PC-9 (cell line): ENCODE data around the gene DUS2. TPM values are rescaled to one million over a fixed set of nuclear protein-coding genes. Genes with fewer than 3 reads are reported as not detected.
A peak's percentile ranks its signal among the peaks of the same experiment; 100 is the strongest.

Experiments
- BruUV-seq: library from RNA; stranded (reverse); fragments of 400-500 nt; replicated peaks from 2 replicates; lab custom pipeline; 2021; lab: Mats Ljungman, UMichigan
- CTCF ChIA-PET: fragments of 300-600 bp; sonication (Branson Sonifier 250); formaldehyde crosslinking; loops from one replicate; lab custom pipeline; 2022; ENCODE audit warnings: antibody characterized with exemption; lab: Charles Lee
- POLR2A ChIA-PET: fragments of 300-600 bp; sonication (Branson Sonifier 250); formaldehyde crosslinking; loops from one replicate; lab custom pipeline; 2022; ENCODE audit warnings: antibody characterized with exemption; ENCODE audit not compliant: unreplicated experiment; lab: Charles Lee
- DNase-seq, 2 experiments: peaks; one replicate each; pipeline versions ENCODE4 v3.0.0 to v3.0.0-alpha.2; 2015 to 2022; ENCODE audit warnings: mixed read lengths in 1 of 2
- H2AFZ ChIP-seq: fragments of 200-600 bp; sonication (generic); 2 replicates; pipeline ENCODE4 v1.8.1; 2017; ENCODE audit warnings: antibody characterized with exemption
- H3F3A ChIP-seq: fragments of 200-600 bp; sonication (generic); 2 replicates; pipeline ENCODE4 v1.8.1; 2017; ENCODE audit warnings: antibody characterized with exemption, mild to moderate bottlenecking, low read depth; ENCODE audit not compliant: insufficient read depth
- H3K27ac ChIP-seq: fragments of 200-600 bp; sonication (generic); 2 replicates; pipeline ENCODE4 v1.6.1; 2016; ENCODE audit warnings: mixed run types
- H3K27me3 ChIP-seq: fragments of 200-600 bp; sonication (generic); 2 replicates; pipeline ENCODE4 v1.6.1; 2016; ENCODE audit warnings: low read depth, mixed run types; ENCODE audit not compliant: insufficient read depth
- H3K36me3 ChIP-seq: fragments of 200-600 bp; sonication (generic); 2 replicates; pipeline ENCODE4 v1.6.1; 2016; ENCODE audit warnings: low read depth, mixed run types
- H3K4me1 ChIP-seq: fragments of 200-600 bp; sonication (generic); replicated peaks from 2 replicates; pipeline ENCODE4 v1.6.1; 2016; ENCODE audit warnings: mixed run types; ENCODE audit not compliant: insufficient read depth
- H3K4me2 ChIP-seq: fragments of 200-600 bp; sonication (generic); 2 replicates; pipeline ENCODE4 v1.6.1; 2017; ENCODE audit warnings: mixed run types
- H3K4me3 ChIP-seq: fragments of 200-600 bp; sonication (generic); 2 replicates; pipeline ENCODE4 v1.6.1; 2016; ENCODE audit warnings: mixed run types
- H3K79me2 ChIP-seq: fragments of 200-600 bp; sonication (generic); 2 replicates; pipeline ENCODE4 v1.6.1; 2017; ENCODE audit warnings: low read depth, mixed run types
- H3K9me2 ChIP-seq: fragments of 200-600 bp; sonication (generic); 2 replicates; pipeline ENCODE4 v1.8.1; 2017; ENCODE audit warnings: mild to moderate bottlenecking; ENCODE audit not compliant: insufficient read depth
- H3K9me3 ChIP-seq: fragments of 200-600 bp; sonication (generic); 2 replicates; pipeline ENCODE4 v1.8.1; 2016; ENCODE audit warnings: low read depth; ENCODE audit not compliant: insufficient read depth
- H4K20me1 ChIP-seq: fragments of 200-600 bp; sonication (generic); 2 replicates; pipeline ENCODE4 v1.8.1; 2017; ENCODE audit not compliant: insufficient read depth
- CTCF ChIP-seq: fragments of 200-600 bp; sonication (generic); conservative IDR thresholded peaks from 2 replicates; pipeline ENCODE4 v1.6.1; 2017; ENCODE audit warnings: mixed run types, antibody characterized with exemption, mild to moderate bottlenecking, moderate library complexity
- EZH2 ChIP-seq: fragments of 200-600 bp; sonication (generic); IDR thresholded peaks from 2 replicates; pipeline ENCODE4 v1.8.0; 2017; ENCODE audit warnings: antibody characterized with exemption, low read depth
- intact Hi-C: fragments of 100-400 bp; cut with micrococcal nuclease; formaldehyde crosslinking; loops from one replicate; pipeline ENCODE4 v1.10.0; 2022; ENCODE audit not compliant: unreplicated experiment
- total RNA-seq: library from RNA; stranded (reverse); gene quantifications from 2 replicates; pipeline ENCODE4 v1.2.3, GENCODE V29; 2021

The DUS2 gene
- total RNA-seq, 1 experiment from 2014 or later, result 29.7 TPM

DNA sequence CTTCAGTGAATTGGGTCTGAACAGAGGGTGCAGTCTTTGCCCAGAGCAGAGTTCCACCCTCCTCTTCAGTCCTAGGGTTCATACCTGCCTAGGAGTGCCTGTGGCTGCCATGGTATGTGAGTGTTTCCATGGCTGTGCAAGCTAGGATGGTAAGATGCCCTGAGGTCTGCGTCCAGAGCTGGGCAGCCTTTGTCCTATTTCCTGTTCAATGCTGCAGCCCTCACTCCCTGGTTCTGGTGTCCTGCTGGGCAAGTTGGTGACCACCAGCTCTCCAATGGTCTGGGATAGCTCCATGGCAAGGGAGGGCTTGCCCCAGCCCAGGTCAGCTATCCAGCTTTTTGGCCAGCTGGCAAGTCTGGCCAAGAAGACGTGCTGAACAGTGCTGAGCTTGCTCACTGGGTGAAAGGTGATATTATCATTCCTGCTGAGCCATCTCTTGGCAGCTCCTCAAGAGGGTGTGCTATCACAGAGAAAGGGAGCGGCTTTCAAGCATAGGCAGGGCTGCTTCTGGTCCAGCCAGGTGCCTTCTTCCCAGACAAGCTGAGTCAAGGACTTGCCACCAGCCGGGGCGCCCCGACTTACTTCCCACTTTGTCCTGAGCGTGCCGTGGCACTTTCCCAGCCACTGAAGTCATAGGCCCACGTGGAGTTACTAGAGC lies 49.1 kb downstream of the DUS2 start:
- H3K27me3 ChIP-seq, result no peaks in the 10 kb centered on the region
- no peak overlapping the region for H2AFZ ChIP-seq
- no peaks in the 10 kb centered on the region for H3K4me1 ChIP-seq
- H4K20me1 ChIP-seq, result no peaks in the 10 kb centered on the region
- ChIA-PET POLR2A (interaction anchor here (0.6 to 0.7 kb wide), 2 partner anchors 84 to 104 kb away, joined by 3 to 5 read pairs; partner anchors contain the start of gene SLC12A4), CTCF (interaction anchor here (0.6 to 0.7 kb wide), 2 partner anchors 31 to 549 kb away, joined by 3 to 4 read pairs; no protein-coding TSS in a partner anchor)
- H3K79me2 ChIP-seq, result no peaks in the 10 kb centered on the region
- no peaks in the 10 kb centered on the region for H3K9me3 ChIP-seq
- no peaks in the 10 kb centered on the region for H3K9me2 ChIP-seq
- TF ChIP-seq EZH2, result no peak
- TF ChIP-seq CTCF, result no peak
- 0 out of 2 replicates have a peak, but pooled peaks cover 7% of the 10 kb centered on the region for H3K36me3 ChIP-seq
- intact Hi-C loops, result no loop called here
- peak in 1 of 2 experiments; percentile 26 for DNase-seq
- H3F3A ChIP-seq, result no peaks in the 10 kb centered on the region
- no TSS peak for BruUV-seq
- no peak overlapping the region for H3K27ac ChIP-seq
- H3K4me3 ChIP-seq, result no peak overlapping the region
- H3K4me2 ChIP-seq, result no peak overlapping the region

DNA sequence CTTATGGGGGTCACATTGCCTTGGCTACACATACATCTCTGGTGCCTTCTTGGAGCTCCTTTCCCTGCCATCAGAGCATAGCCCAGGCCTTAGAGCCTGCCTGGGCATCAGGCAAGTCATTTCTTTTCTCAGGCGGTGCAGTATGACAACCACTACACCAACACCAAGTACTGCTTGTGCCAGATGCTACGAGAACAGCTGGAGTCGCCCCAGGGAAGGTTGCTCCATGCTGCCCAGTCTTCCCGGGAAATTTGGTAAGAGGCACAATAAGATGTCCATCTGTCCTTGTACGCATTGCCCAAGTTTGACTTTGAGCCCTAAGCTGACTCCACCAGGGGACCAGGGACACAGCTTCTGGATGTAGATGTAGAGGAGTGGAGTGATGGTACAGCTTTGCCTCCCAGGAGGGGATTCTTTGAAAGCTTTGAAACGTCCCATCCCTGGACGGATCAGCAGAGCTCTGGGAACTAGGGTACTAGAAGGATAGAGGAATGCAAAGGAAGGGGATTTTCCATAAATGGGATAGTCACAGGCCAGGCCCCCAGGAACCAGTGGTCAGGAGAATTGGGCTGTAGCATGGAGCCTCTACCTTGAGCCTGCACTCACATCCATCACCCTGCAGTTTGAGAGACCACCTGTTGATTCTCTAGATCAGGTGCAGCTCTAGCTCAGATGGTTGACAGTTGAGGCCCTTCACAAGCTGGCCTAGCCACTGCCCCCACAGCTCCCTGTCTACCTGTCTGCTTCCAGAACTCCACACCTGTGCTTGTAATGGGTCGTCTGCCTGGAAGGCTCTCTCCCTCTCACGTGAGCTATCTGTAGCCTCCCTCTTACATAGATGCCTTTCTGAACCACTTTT lies 51.0 kb downstream of the DUS2 start:
- BruUV-seq, result no TSS peak
- DNase-seq, result no peak
- CTCF ChIA-PET, result interaction anchor here (0.6 kb wide), 1 partner anchor 184 kb away, joined by 3 read pairs; no protein-coding TSS in a partner anchor
- H3F3A ChIP-seq, result no peaks in the 10 kb centered on the region
- no peaks in the 10 kb centered on the region for H3K27me3 ChIP-seq
- no peaks in the 10 kb centered on the region for H3K9me2 ChIP-seq
- H3K9me3 ChIP-seq, result no peaks in the 10 kb centered on the region
- intact Hi-C loops, result no loop called here
- H2AFZ ChIP-seq, result no peak overlapping the region
- H3K27ac ChIP-seq, result no peak overlapping the region
- TF ChIP-seq CTCF, result no peak
- no peak for TF ChIP-seq EZH2
- no peaks in the 10 kb centered on the region for H3K4me1 ChIP-seq
- 0 out of 2 replicates have a peak, but pooled peaks cover 7% of the 10 kb centered on the region for H3K36me3 ChIP-seq
- H3K79me2 ChIP-seq, result no peaks in the 10 kb centered on the region
- H3K4me3 ChIP-seq, result no peak overlapping the region
- no peaks in the 10 kb centered on the region for H4K20me1 ChIP-seq
- POLR2A ChIA-PET, result no interaction called here
- H3K4me2 ChIP-seq, result no peak overlapping the region

DNA sequence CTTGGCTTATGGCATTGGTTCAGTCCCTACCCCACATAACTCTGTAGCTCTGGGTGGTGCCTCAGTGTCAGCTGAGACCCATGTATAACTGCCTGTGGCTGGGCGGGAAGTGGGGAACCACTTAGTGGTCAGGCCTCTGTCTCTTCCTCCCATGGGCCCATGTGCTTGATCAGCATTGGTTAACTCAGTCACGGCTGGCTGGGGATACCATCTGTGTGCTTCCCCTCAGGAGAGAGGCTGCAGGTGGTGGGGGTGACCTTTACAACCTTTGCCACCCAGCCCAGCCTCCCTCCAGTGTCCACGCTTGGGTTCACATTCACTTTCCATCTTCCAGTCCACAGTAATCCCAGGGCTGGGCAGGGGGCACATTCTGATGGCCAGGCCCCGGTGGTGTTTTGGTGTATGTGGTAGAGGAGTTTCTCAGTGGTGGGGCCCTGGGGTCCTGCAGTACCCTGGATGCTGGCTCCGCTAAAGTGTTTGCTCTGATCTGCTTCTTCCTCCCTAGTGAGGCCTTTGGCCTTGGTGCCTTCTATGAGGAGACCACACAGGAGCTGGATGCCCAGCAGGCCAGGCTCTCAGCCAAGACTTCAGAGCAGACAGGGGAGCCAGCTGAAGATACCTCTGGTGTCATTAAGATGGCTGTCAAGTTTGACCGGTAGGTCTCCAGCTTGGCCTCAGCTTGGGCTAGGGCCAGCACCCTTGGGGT lies 51.9 kb downstream of the DUS2 start:
- H3K36me3 ChIP-seq, result 0 out of 2 replicates have a peak, but pooled peaks cover 7% of the 10 kb centered on the region
- no peak overlapping the region for H3K4me3 ChIP-seq
- CTCF ChIA-PET, result interaction anchor here (0.6 kb wide), 1 partner anchor 183 kb away, joined by 3 read pairs; no protein-coding TSS in a partner anchor
- no TSS peak for BruUV-seq
- no peaks in the 10 kb centered on the region for H3F3A ChIP-seq
- no peak overlapping the region for H3K27ac ChIP-seq
- no peaks in the 10 kb centered on the region for H3K9me2 ChIP-seq
- DNase-seq, result no peak
- H4K20me1 ChIP-seq, result no peaks in the 10 kb centered on the region
- H3K4me1 ChIP-seq, result no peaks in the 10 kb centered on the region
- H3K79me2 ChIP-seq, result no peaks in the 10 kb centered on the region
- no peaks in the 10 kb centered on the region for H3K27me3 ChIP-seq
- POLR2A ChIA-PET, result interaction anchor here (0.5 kb wide), 1 partner anchor 12 kb away, joined by 3 read pairs; no protein-coding TSS in a partner anchor
- no peak overlapping the region for H2AFZ ChIP-seq
- no peaks in the 10 kb centered on the region for H3K9me3 ChIP-seq
- intact Hi-C loops, result no loop called here
- no peak for TF ChIP-seq EZH2
- no peak for TF ChIP-seq CTCF
- H3K4me2 ChIP-seq, result no peak overlapping the region
